Measurements from ENCODE around the gene FAXC.
A peak's percentile ranks its signal among the peaks of the same experiment; 100 is the strongest.

FAXC gene

DNA sequence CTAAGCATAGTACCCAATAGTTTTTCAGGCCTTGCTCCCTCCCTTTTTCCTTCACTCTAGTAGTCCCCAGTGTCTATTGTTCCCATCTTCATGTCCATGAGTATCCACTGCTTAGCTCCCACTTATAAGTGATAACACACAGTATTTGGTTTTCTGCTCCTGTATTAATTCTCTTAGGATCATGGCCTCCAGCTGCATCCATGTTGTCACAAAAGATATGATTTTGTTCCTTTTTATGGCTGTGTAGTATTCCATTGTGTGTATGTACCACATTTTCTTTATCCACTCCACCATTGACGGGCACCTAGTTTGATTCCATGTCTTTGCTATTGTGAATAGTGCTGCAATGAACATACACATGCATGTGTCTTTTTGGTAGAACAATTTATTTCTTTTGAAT is 102.9 kb downstream of the FAXC start:
- no peak overlapping the region for H3K9ac ChIP-seq (ENCODE audit: low read length)
- H3K9me3 ChIP-seq (ENCODE audit: control insufficient read depth, low read length): no peaks in the 10 kb centered on the region
- no peak for DNase-seq (ENCODE audit: low read depth)
- H3K4me1 ChIP-seq (ENCODE audit: control insufficient read depth, insufficient read depth, low read length): no peaks in the 10 kb centered on the region
- no peak overlapping the region for H3K4me3 ChIP-seq (ENCODE audit: low read length)
- H3K27me3 ChIP-seq (replicated peaks; ENCODE audit: control insufficient read depth, insufficient read depth, low read length): peaks cover 14% of the 10 kb centered on the region
- H3K36me3 ChIP-seq (ENCODE audit: control insufficient read depth, insufficient read depth, low read length, severe bottlenecking): no peaks in the 10 kb centered on the region

DNA sequence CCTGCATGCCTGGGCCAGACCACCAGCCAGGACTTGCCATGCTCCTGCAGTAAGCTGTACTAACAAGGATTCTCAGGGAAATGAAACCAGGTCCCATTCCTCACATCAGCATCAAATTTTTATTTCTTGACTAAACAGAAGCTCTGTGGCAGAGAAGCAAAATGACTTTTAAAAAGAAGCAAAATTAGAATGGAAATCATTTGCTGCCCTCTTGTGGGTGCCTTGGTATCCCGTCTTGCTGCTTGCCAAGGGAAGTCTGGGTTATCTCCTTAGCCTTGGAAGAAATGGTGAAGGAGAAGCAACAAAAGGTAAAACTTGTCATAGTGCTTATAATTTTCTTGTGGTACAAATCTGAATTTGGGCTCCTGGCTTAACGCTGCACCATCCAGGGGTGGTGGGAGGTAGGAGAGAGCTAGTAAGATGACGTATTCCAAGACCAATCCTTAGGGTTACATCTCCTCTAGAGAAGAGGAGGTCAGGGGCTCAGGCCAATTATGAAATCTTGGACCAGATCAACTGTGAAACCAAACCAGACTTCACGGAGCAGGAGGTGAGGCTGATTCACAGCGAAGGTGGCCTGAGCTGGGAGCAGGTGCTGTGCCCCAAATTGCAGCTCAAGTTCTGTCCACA is 107.5 kb downstream of the FAXC start:
- no peaks in the 10 kb centered on the region for H3K36me3 ChIP-seq (ENCODE audit: control insufficient read depth, insufficient read depth, low read length, severe bottlenecking)
- no peak overlapping the region for H3K9ac ChIP-seq (ENCODE audit: low read length)
- H3K4me3 ChIP-seq (ENCODE audit: low read length): no peak overlapping the region
- H3K27me3 ChIP-seq (replicated peaks; ENCODE audit: control insufficient read depth, insufficient read depth, low read length): peaks cover 11% of the 10 kb centered on the region
- no peaks in the 10 kb centered on the region for H3K4me1 ChIP-seq (ENCODE audit: control insufficient read depth, insufficient read depth, low read length)
- DNase-seq (ENCODE audit: low read depth): peak; percentile 62
- no peaks in the 10 kb centered on the region for H3K9me3 ChIP-seq (ENCODE audit: control insufficient read depth, low read length)

DNA sequence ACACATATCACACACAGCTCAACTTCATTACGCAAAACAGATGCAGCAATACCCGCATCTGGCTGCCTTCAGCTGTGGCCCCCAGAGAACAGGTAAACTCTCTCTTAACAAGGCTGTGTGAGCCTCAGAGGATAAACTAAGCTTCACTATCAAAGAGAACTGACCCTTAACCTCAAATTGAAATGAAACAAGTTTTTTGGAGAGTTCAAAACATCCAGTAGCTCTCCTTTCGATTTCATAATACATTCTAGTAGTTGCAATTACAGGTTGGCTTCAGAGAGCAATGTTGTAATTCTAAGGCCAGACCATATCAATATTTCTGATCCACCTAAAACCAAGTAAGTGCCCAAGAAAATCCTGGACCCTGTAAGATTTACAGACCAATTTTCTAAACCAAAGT is 113.5 kb downstream of the FAXC start:
- Histone ChIP-seq H3K9me3 (ENCODE audit: control insufficient read depth, low read length) (no peaks in the 10 kb centered on the region), H3K4me1 (ENCODE audit: control insufficient read depth, insufficient read depth, low read length) (no peaks in the 10 kb centered on the region), H3K27me3 (replicated peaks; ENCODE audit: control insufficient read depth, insufficient read depth, low read length) (peaks cover 42% of the 10 kb centered on the region), H3K9ac (ENCODE audit: low read length) (no peak overlapping the region), H3K36me3 (ENCODE audit: control insufficient read depth, insufficient read depth, low read length, severe bottlenecking) (no peaks in the 10 kb centered on the region), H3K4me3 (ENCODE audit: low read length) (no peak overlapping the region)
- DNase-seq (ENCODE audit: low read depth): no peak

DNA sequence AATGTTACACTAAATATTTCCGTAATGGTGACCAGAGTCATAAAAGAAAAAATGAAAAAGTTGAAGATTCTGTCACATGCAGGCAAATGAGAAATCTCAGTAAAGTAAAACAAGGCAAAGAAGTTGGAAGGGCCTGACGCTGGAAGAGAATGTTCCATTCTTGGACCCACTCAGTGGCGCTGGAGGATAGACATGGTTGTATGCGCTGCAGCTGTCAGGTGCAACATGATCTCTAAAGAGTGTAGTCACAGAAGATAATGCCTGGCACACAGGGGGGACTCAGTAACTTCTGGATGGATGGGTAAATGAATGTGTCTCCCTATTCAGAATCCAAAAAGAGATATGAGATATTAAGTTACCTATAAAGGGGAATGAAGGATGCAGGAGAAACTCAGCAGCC is 116.3 kb downstream of the FAXC start:
- Histone ChIP-seq H3K9me3 (ENCODE audit: control insufficient read depth, low read length) (peaks cover under 1% of the 10 kb centered on the region), H3K9ac (ENCODE audit: low read length) (no peak overlapping the region), H3K4me1 (ENCODE audit: control insufficient read depth, insufficient read depth, low read length) (no peaks in the 10 kb centered on the region), H3K27me3 (replicated peaks; ENCODE audit: control insufficient read depth, insufficient read depth, low read length) (peaks cover 39% of the 10 kb centered on the region), H3K36me3 (ENCODE audit: control insufficient read depth, insufficient read depth, low read length, severe bottlenecking) (no peaks in the 10 kb centered on the region), H3K4me3 (ENCODE audit: low read length) (no peak overlapping the region)
- no peak for DNase-seq (ENCODE audit: low read depth)

DNA sequence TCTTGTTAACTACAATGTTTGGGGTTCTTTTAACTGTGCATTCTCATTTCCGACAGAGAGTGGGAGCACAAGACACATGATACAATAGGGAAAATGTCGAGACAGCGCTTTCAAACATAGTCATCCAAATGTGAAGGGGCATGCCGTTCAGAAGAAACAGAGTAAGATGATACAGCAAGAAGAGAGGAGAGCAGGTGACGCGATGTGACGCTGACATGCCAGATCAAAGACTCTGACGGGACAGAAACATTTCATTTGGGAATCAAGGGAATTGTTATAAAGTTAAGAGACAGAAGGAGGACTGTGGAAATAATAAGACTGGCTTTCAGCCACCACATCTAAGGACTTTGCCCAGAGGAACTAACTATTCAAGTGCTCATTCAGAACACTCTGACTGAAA is 117.4 kb downstream of the FAXC start:
- no peak for DNase-seq (ENCODE audit: low read depth)
- H3K27me3 ChIP-seq (replicated peaks; ENCODE audit: control insufficient read depth, insufficient read depth, low read length): peaks cover 39% of the 10 kb centered on the region
- H3K4me3 ChIP-seq (ENCODE audit: low read length): no peak overlapping the region
- H3K36me3 ChIP-seq (ENCODE audit: control insufficient read depth, insufficient read depth, low read length, severe bottlenecking): no peaks in the 10 kb centered on the region
- H3K9me3 ChIP-seq (ENCODE audit: control insufficient read depth, low read length): peaks cover 4% of the 10 kb centered on the region
- H3K9ac ChIP-seq (ENCODE audit: low read length): no peak overlapping the region
- H3K4me1 ChIP-seq (ENCODE audit: control insufficient read depth, insufficient read depth, low read length): no peaks in the 10 kb centered on the region

DNA sequence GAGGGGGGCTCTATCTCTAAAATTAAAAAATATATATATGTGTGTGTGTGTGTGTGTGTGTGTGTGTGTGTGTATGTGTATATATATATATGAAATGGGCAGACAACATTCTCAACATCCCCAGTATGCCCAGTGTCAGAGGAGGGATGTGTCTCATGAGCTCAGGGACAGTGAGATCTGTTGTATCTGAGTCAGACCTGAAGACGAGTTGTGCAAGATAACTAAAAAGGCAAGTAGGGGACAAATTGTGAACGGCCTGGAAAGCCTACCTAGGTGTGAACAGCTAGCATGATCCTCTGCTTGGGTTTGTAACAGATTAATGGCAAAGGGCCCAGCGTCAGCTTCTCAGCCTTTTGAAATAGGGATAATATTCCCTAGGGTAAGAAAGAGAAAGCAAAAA is 124.3 kb downstream of the FAXC start:
- Histone ChIP-seq H3K27me3 (replicated peaks; ENCODE audit: control insufficient read depth, insufficient read depth, low read length) (no peaks in the 10 kb centered on the region), H3K4me3 (ENCODE audit: low read length) (no peak overlapping the region), H3K4me1 (ENCODE audit: control insufficient read depth, insufficient read depth, low read length) (no peaks in the 10 kb centered on the region), H3K36me3 (ENCODE audit: control insufficient read depth, insufficient read depth, low read length, severe bottlenecking) (no peaks in the 10 kb centered on the region), H3K9me3 (ENCODE audit: control insufficient read depth, low read length) (peaks cover 4% of the 10 kb centered on the region), H3K9ac (ENCODE audit: low read length) (no peak overlapping the region)
- DNase-seq (ENCODE audit: low read depth): no peak

All from adipocyte (in vitro differentiated cells).